HepG2 (cell line): ENCODE measurements around the gene PNMA6F.

Experiments
- EZH2 ChIP-seq: conservative IDR thresholded peaks from 2 replicates; pipeline ENCODE4 v1.6.1; 2012; ENCODE audit warnings: mild to moderate bottlenecking, low read depth, low read length, moderate library complexity
- HDAC1 ChIP-seq: sonication (generic); formaldehyde crosslinking; IDR thresholded peaks from 2 replicates; pipeline ENCODE4 v1.5.1; 2020; ENCODE audit warnings: mild to moderate bottlenecking, missing genetic modification reagents
- MEIS1 ChIP-seq: sonication (generic); formaldehyde crosslinking; IDR thresholded peaks from 2 replicates; pipeline ENCODE4 v1.9.0; 2021; ENCODE audit warnings: mild to moderate bottlenecking, missing genetic modification reagents, moderate library complexity, borderline replicate concordance
- SMAD3 ChIP-seq: sonication (generic); formaldehyde crosslinking; IDR thresholded peaks from 2 replicates; pipeline ENCODE4 v1.4.0; 2020; ENCODE audit warnings: missing genetic modification reagents
- SMC3 ChIP-seq: IDR thresholded peaks from 2 replicates; pipeline ENCODE4 v1.6.1; 2011; ENCODE audit warnings: low read length, improper control_type of control experiment
- SOX13 ChIP-seq, 3 experiments: fragments of 450-650 bp in 1 of 3; sonication (generic) in 1 of 3; formaldehyde crosslinking in 1 of 3; IDR thresholded peaks in 2 of 3; conservative IDR thresholded peaks in 1 of 3; 2 replicates each; pipeline versions ENCODE4 v1.5.0 to v1.6.1; 2016 to 2020; ENCODE audit warnings: antibody characterized with exemption in 1 of 3, mild to moderate bottlenecking in 1 of 3, missing compliant biosample characterization in 1 of 3, missing genetic modification reagents in 1 of 3, moderate library complexity in 1 of 3
- ZNF121 ChIP-seq: sonication (generic); formaldehyde crosslinking; IDR thresholded peaks from 2 replicates; pipeline ENCODE4 v1.5.0; 2020; ENCODE audit warnings: mild to moderate bottlenecking, missing genetic modification reagents
- ZNF558 ChIP-seq: sonication (generic); formaldehyde crosslinking; IDR thresholded peaks from 2 replicates; pipeline ENCODE4 v1.9.0; 2022; ENCODE audit warnings: mild to moderate bottlenecking, missing genetic modification reagents, borderline replicate concordance
- TF ChIP-seq, protein P1 (sequence below): sonication (generic); formaldehyde crosslinking; IDR thresholded peaks from 2 replicates; pipeline ENCODE4 v1.5.0; 2020; ENCODE audit warnings: mild to moderate bottlenecking, missing genetic modification reagents, moderate library complexity
- TF ChIP-seq, protein P2 (sequence below): sonication (generic); formaldehyde crosslinking; IDR thresholded peaks from 2 replicates; pipeline ENCODE4 v1.9.0; 2021; ENCODE audit warnings: missing genetic modification reagents, borderline replicate concordance
- TF ChIP-seq, protein P3 (sequence below): IDR thresholded peaks from 2 replicates; pipeline ENCODE4 v1.6.1; 2016

DNA sequence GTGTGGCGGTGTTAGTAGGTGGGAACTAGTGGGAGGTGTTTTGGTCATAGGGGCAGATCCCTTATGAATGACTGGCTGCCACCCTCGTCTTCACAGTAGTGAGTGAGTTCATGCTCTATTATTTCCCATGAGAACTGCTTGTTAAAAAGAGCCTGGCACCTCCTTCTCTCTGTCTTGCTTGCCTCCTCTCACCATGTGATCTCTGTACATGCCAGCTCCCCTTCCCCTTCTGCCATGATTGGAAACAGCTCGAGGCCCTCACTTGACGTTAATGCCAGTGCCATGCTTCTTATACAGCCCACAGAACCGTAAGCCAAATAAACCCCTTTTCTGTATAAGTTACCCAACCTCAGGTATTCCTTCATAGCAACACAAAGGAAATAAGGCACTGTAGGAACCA is 21.7 kb downstream of the PNMA6F start:
- TF ChIP-seq MEIS1 (CRISPR knock-in tag) (no peak), HDAC1 (no peak), SMC3 (no peak), SOX13 (IDR thresholded peaks at IDR 0.05) (no peak), SOX13 (CRISPR knock-in tag; conservative IDR thresholded peaks at IDR 0.05 in 1 of 2, IDR thresholded peaks at IDR 0.05 in 1 of 2) (no peak), ZNF121 (no peak), EZH2 (no peak), SMAD3 (no peak), ZNF558 (CRISPR knock-in tag) (no peak)
- TF ChIP-seq, protein P1, sequence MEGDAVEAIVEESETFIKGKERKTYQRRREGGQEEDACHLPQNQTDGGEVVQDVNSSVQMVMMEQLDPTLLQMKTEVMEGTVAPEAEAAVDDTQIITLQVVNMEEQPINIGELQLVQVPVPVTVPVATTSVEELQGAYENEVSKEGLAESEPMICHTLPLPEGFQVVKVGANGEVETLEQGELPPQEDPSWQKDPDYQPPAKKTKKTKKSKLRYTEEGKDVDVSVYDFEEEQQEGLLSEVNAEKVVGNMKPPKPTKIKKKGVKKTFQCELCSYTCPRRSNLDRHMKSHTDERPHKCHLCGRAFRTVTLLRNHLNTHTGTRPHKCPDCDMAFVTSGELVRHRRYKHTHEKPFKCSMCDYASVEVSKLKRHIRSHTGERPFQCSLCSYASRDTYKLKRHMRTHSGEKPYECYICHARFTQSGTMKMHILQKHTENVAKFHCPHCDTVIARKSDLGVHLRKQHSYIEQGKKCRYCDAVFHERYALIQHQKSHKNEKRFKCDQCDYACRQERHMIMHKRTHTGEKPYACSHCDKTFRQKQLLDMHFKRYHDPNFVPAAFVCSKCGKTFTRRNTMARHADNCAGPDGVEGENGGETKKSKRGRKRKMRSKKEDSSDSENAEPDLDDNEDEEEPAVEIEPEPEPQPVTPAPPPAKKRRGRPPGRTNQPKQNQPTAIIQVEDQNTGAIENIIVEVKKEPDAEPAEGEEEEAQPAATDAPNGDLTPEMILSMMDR (CRISPR knock-in tag), result no peak
- TF ChIP-seq, protein P2, sequence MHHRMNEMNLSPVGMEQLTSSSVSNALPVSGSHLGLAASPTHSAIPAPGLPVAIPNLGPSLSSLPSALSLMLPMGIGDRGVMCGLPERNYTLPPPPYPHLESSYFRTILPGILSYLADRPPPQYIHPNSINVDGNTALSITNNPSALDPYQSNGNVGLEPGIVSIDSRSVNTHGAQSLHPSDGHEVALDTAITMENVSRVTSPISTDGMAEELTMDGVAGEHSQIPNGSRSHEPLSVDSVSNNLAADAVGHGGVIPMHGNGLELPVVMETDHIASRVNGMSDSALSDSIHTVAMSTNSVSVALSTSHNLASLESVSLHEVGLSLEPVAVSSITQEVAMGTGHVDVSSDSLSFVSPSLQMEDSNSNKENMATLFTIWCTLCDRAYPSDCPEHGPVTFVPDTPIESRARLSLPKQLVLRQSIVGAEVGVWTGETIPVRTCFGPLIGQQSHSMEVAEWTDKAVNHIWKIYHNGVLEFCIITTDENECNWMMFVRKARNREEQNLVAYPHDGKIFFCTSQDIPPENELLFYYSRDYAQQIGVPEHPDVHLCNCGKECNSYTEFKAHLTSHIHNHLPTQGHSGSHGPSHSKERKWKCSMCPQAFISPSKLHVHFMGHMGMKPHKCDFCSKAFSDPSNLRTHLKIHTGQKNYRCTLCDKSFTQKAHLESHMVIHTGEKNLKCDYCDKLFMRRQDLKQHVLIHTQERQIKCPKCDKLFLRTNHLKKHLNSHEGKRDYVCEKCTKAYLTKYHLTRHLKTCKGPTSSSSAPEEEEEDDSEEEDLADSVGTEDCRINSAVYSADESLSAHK (CRISPR knock-in tag), result no peak
- TF ChIP-seq, protein P3, sequence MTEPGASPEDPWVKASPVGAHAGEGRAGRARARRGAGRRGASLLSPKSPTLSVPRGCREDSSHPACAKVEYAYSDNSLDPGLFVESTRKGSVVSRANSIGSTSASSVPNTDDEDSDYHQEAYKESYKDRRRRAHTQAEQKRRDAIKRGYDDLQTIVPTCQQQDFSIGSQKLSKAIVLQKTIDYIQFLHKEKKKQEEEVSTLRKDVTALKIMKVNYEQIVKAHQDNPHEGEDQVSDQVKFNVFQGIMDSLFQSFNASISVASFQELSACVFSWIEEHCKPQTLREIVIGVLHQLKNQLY (CRISPR knock-in tag), result no peak
